ENCODE results near the gene OR10K1. TPM values are rescaled to one million over a fixed set of nuclear protein-coding genes. Genes with fewer than 3 reads are reported as not detected.

OR10K1 gene
- total RNA-seq, 1 experiment from 2014 or later: not detected

- H2AK5ac ChIP-seq (ENCODE audit: insufficient read length, low read length): no peak overlapping the region
- no peak overlapping the region for H2AFZ ChIP-seq (ENCODE audit: low read length)
- no peaks in the 10 kb centered on the region for H3K79me1 ChIP-seq (ENCODE audit: insufficient read depth, low read depth, low read length, poor library complexity, severe bottlenecking)
- no peak overlapping the region for H3K27ac ChIP-seq (ENCODE audit: insufficient read length, low read depth, low read length)
- no peak overlapping the region for H4K8ac ChIP-seq (replicated peaks; ENCODE audit: insufficient read length, low read depth, low read length)
- H3K23ac ChIP-seq (ENCODE audit: insufficient read length, low read depth, low read length): no peak overlapping the region
- no peak overlapping the region for H3K4me3 Mint-ChIP-seq
- no peak overlapping the region for H3K14ac ChIP-seq (ENCODE audit: insufficient read depth, low read length)
- DNase-seq: no peak
- H2BK5ac ChIP-seq (ENCODE audit: insufficient read length, low read length): no peak overlapping the region
- no peak overlapping the region for H3K27ac Mint-ChIP-seq
- no peak overlapping the region for H3K56ac ChIP-seq (ENCODE audit: insufficient read length, low read depth, low read length)
- no peaks in the 10 kb centered on the region for H4K20me1 ChIP-seq (ENCODE audit: control insufficient read depth, insufficient read depth, insufficient read length)
- no peaks in the 10 kb centered on the region for H3K9me3 ChIP-seq (ENCODE audit: control insufficient read depth, low read depth, low read length)
- no peak overlapping the region for H3K9ac ChIP-seq (ENCODE audit: extremely low read depth, insufficient read length, low read length)
- no peaks in the 10 kb centered on the region for H3K23me2 ChIP-seq (ENCODE audit: insufficient read length, low read depth, low read length, poor library complexity, severe bottlenecking)
- H3K4me1 Mint-ChIP-seq: peaks cover 0 to 9% of the 10 kb centered on the region in 2 experiments; a peak in 2 of 4 replicates
- no peak overlapping the region for H3K18ac ChIP-seq (ENCODE audit: insufficient read length, low read depth, low read length)
- H3K36me3 Mint-ChIP-seq (ENCODE audit: insufficient read depth in 1 of 3, low read depth in 3 of 3): peaks cover 0 to 18% (median 9%) of the 10 kb centered on the region in 3 experiments; a peak in 3 of 7 replicates
- no peak overlapping the region for H4K91ac ChIP-seq (ENCODE audit: insufficient read length, low read depth, low read length)
- TF ChIP-seq CTCF (conservative IDR thresholded peaks at IDR 0.05): no peak
- H4K5ac ChIP-seq (ENCODE audit: insufficient read length, low read depth, low read length): no peak overlapping the region
- no peak overlapping the region for H2BK12ac ChIP-seq (ENCODE audit: insufficient read length, low read depth, low read length)
- H3K79me2 ChIP-seq (ENCODE audit: insufficient read depth, low read length): no peaks in the 10 kb centered on the region
- H3K27me3 ChIP-seq (ENCODE audit: insufficient read depth, low read length): no peaks in the 10 kb centered on the region
- H2BK15ac ChIP-seq (ENCODE audit: low read depth, low read length): no peak overlapping the region
- peaks cover 2 to 11% of the 10 kb centered on the region in 2 experiments; a peak in 3 of 5 replicates for H3K9me3 Mint-ChIP-seq
- WGBS (ENCODE audit: extremely low coverage, insufficient read length, low lambda C conversion rate): no CpG with 5 or more reads among the region's 1 CpG
- no peaks in the 10 kb centered on the region for H3K27me3 Mint-ChIP-seq (ENCODE audit: low read depth)
- H2BK120ac ChIP-seq (ENCODE audit: low read depth, low read length, poor library complexity, severe bottlenecking): no peak overlapping the region
- H3K4me1 ChIP-seq (ENCODE audit: insufficient read depth, low read length): no peaks in the 10 kb centered on the region
- H3T11ph ChIP-seq (ENCODE audit: low read length): no peak overlapping the region
- H3K4me2 ChIP-seq (ENCODE audit: insufficient read depth, insufficient read length, low read length): no peak overlapping the region
- H2BK20ac ChIP-seq (ENCODE audit: low read depth, low read length, poor library complexity, severe bottlenecking): no peak overlapping the region
- no peak overlapping the region for H3K4ac ChIP-seq (ENCODE audit: low read depth, low read length)
Measured at GRCh38 chr1:158454537-158454936, 7.1 kb upstream of the OR10K1 start.

Measured in H9 (cell line).